HG02885 (cell line): ENCODE measurements around the gene ADD3.
A peak's percentile ranks its signal among the peaks of the same experiment; 100 is the strongest.

ENCODE experiments used
- ATAC-seq: cut with Tn5 transposase; IDR thresholded peaks from one replicate; pipeline ENCODE4 v1.9.1; 2021; ENCODE audit warnings: mild to moderate bottlenecking; ENCODE audit not compliant: unreplicated experiment, poor library complexity

The ADD3 gene

DNA sequence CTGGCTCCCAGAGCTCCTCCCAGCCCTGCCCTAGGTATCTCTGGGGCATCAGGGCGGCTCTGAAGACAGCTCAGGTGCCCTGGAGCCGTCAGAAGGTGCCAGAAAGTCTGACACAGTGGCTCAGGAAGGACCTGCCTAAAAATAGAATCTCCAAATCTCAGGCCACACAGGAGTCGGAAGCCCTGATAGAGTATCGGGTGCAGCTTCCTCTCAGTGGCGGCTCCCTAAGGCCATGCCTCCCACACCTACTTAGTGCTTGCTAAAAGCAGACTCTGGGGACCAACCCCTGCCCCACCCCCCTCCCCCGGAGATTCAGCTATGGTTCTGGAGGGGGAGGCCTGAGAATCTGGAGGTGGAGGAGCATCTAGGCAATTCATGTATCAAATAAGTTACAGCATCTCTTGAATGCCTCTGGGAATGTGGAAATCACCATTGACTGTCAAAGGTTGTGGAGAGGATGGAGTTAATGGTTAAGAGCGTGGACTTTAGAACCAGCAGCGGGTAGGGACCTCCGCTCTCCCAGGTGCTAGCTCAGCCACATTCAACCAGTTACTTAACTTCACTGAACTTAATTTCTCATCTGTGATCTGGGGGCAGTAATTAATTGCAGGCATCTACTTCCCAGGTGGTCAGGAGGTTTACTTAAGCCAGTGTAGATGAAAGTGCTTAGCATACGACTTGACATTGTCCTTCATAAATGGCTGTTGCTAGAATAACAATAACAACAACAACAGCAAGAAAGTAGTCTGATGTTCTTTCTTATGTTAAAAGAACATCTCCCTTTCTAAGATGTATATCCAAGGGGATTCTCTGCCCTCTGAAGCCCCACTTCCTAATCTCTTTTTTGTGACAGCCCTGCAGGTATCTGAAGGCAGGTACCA lies 161.1 kb downstream of the ADD3 start:
- ATAC-seq: peak; percentile 62

DNA sequence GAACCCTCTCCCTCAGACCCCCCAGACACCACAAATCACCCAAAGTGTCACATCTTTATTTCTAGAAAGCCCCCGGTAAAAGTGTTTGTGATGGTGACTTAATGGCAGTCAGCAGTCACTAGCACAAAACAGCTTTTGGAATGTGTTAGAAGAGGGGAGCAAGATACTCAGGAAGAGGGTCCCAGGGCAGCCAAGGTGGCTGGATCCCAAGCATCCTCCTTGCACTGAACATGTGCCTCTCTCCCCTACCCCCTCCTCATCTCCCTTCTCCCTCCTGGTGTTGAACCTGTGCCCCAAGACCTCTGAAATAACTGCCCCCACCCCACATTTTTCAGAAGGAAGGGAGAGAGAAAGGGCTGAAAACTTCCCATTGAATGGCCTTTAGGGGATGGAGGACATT lies 161.8 kb downstream of the ADD3 start:
- ATAC-seq: no peak

DNA sequence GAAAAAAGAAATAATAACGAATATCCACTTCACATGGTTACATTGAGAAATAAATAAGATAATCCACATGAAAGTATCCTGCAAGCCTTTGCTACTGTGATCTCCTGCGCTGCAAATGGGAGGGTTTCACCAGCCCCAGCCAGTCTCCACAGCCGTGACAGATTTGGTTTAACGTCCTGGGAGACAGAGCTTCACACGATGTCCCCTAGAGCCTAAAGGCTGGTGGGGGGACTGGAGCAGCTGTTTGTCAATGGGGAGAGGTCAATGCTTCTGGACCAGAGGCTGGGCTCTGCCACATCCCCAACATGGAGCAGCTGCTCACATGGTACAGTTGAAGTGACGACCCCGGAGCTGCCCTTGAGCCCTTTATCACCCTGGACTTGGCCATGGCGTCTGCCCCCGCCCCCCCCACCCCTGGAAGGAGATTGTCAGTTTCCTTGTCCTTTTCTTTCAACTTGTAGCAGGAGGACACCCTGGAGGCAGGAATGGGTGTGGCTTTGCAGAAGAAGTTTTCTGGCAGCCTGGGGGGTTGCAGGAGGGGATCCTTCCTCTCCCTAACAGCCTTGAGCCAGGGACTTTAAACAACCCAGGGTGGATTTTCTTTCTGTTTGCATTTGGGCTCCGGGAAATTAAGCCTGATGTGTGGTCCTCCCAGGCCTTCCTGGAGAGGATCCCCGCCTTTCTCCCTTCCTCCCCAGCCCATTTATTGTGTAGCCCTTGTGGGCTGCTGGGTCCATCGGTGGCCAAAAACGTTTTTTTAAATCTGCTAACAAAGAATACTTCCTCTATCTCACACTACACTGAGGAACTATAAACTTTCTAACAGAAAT lies 162.6 kb downstream of the ADD3 start:
- no peak for ATAC-seq

DNA sequence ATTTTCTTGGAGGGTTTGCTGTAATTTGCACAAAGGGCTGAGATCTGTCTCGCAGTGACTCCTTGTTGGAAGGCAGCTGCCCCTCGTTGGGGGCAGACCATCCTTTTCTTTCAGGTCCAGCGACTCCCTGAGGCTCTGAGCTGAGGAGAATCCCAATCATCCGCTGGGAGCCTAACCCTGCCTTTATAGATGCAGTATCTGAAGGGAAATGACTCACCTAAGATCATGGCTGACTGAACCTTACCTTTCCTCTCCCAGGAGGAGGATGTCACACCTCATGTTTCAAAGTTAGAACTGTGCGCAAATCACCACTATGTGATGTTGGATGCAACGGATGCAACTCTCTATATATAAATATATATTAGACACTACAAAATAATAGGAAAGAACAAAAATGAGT lies 163.2 kb downstream of the ADD3 start:
- no peak for ATAC-seq

DNA sequence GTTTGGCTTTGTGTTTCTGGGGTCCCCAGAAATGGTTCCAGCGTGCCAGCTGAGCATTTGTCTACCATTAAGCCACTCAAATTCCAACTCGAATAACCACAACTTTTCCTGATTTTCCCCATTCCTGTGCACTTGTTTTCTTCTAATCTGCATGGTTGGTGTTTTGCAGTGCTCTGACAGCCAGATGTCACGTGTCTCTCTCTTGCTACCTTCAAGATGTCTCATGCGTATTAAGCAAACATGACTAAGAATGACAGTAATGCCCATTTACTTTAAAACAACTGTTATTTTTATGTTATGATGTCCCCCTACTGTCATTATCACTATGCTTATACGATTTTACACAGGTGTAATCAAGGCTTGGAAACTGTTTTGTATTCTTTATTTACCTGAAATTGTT lies 164.4 kb downstream of the ADD3 start:
- ATAC-seq: no peak

DNA sequence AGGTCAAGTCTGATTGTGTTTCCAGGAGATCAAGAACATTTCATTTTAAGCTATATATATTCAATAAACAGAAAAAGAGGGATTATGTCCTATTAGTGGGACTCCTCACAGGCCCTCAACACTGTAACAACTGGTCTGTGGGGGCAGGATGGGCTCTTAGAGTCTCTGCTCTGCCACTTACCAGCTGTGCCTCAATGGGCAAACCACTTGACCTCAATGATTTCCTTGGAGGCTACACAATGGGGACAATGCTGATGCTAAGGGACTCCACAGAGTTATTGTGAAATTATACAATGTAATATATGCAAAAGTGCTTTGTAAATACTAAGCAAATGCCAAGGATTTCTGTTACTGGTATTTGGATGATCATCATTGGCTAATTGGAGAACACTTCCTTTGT lies 166.4 kb downstream of the ADD3 start:
- no peak for ATAC-seq

DNA sequence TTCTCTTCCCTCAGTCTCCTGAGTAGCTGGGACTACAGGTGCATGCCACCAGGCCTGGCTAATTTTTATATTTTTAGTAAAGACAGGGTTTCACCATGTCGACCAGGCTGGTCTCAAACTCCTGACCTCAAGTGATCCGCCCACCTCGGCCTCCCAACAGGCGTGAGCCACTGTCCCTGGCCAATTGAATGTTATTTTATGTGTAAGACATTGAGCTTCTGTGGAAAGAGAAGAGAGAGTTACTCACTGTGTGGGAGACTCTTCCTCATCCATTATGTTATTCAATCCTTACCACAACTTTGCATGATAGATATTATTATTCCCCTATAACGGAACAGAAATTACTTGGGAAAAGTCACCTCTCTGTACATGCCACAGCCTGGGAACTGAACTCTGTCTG lies 167.0 kb downstream of the ADD3 start:
- no peak for ATAC-seq

DNA sequence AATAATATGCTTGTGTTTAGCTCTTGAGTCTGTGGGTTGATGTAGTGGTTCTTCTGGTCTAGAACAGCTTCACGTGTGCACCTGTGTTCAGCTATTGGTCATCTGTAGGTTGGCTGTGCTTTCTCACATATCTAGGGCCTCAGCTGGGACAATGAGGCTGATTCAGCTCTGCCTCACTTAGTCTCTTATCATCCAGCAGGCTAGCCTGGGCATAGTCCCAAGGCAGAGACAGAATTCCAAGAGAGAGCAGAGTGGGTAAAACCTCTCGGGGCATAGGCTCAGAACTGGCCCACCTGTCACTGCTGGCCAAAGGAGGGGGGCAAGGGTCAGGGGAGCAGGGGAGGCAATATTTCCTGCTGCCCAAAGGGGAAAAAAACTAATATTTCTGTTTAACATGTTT lies 167.6 kb downstream of the ADD3 start:
- ATAC-seq: no peak

DNA sequence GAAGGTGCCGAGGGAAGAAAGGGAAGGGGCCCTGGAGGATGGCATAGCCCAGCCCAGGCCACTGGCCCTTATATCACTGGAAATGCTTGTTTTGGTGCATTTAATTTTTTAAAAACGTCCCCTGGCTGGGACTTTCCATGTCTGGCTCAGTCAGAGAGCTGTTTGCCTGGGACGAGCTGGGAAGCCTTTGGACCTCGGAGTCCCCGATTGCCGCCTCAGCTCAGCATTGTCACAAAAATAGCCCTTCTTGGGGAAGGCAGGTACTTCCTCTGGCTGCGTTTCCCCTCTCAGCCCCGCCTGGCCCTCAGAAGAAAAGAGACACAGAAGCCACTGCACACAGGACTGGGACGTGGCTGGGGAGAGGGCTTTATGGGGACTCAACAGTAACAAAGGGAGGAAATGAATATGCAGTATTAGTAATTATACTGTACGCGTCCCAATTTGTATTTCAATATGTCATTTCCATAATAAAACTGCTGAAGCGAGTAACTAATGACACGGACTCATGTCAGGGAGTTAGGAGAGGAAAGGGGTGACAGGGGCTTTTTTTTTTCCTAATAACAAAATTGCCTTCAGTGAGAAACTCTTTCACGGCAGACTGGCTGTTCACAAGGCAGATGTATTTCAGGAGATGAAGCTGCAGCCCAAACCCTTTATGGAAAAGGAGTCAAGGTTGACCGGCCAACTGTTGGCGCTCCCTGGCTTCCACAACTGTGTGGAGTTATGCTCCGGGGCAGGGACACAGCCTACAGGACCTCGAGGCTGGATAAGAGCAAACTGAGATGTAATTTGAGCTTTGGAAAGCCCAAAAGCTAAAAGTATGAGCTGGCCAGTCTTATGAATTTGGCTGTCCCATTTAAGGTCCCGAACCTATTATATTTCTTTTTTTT lies 168.6 kb downstream of the ADD3 start:
- no peak for ATAC-seq

DNA sequence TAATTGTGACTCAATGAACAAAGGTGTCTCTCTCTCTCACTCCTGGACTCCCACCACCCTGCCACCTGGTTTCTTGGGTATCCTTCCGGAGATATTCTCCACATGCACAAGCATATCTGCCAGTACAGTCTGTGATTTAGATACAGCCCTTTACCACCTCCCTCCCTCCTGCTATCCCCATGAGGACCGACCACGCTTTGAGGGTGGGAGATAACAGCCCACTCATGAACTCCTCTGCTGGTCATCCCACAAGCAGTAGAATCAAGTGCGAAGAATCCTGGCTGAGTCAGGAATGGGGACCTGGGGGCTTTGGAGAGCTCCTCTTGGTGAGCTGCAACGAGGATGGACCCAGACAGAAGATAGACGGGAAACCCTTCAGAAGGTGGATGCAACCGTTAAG lies 171.4 kb downstream of the ADD3 start:
- ATAC-seq: no peak

DNA sequence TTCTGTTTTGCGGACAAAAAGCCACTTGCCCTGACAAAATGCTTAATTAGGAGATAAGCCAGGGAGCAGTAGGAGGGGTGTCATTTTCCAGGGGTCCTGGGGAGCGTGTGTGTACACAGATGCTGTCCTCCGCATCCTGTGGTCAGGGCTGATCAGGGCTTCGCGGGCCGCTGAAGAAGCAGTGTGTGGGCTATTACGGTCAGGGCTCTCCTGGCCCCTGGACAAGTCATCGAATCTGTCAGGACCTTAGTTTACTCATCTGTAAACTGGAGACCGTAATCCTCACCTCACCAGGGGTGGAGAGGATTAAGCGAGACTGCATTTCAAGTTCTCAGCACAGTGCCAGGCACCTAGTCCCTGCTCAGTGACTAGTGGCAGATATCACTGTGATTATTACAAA lies 173.7 kb downstream of the ADD3 start:
- ATAC-seq: no peak

DNA sequence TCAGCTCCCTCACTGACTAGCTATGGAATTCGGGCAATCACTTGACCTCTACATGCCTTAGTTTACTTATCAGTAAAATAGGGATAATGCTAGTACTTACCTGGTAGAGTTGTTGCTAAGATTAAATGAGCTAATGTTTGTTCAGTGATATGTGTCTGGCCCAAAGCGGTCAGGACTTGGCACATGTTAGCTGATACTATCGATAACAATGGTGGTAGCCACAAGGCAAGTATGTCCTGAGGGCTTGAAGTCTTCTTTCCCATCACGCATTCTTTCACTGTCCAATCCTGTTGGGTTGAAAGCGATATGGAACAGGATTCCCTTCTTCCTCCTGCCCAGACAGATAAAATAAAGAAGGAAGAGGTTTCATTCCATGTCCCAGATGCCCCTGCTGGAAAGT lies 174.1 kb downstream of the ADD3 start:
- ATAC-seq: no peak

DNA sequence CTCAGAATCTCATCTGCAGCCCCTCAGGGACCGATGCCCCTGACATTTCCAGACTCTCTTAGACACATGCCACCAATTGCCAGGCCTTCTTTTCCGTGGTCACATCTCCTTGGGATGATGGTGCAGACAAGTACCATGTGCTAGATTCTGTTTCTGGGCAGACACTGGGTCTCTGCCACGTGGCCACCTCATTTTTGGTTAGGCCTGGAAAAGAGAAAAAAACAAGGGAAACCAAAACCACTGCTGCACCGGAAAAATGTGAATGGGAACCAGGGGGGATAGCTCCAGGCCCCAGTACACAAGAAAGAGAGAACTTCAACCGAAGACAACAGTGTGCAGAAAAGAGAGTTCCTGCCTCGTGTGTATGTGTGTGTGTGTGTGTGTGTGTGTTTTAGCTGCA lies 176.6 kb downstream of the ADD3 start:
- no peak for ATAC-seq
